ENCODE results near the gene ATP6V0E2.
A peak's percentile ranks its signal among the peaks of the same experiment; 100 is the strongest.
"Not testable (repeated sequence)": the region's sequence is repeated elsewhere in the genome, so short reads cannot be mapped to it uniquely, and the experiment has no call there.

The ATP6V0E2 gene

DNA sequence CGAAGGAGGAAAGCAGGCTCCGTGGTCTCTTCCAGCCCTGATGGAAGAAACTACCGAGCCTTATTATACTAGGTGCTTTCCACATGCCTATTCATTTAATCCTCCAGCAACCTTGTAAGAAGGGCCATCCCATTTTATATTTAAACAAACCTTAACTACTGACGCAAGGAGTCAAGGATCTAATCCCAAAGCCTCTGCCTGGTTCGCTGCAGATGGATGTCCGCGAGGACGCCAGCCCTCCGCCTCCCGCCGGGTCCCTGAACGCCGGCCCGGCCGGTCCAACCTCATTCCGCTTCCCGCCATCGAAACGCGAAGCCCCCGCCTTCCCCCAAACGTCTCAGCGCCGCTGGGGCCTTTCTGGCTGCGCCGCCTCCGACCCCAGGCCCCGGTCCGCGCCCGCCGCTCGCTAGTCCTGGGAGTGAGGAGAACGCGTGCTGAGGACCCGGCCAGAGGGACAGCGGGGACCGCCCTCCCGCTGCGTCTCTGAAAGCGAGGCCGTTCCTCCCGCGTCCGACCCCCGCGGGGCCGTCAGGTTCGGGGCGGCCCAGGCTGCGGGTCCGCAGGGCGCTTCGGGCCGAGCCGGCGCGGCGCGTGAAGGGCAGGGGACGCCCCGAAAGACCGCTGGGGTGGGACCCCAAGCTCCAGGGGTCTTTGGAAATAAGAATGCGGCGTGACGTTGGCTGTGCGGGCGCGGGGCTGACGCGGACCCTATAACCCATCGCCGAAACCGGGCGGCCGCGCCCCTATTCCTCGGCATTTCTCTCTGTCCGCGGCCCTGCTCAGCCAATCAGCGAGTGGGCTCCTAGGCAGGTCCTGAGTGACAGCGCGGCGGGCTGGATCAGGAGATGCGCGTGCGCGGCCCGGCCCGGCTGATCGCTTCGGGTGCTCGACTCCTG is at the start of gene ATP6V0E2:
Gene ATP6V0E2 (plus strand): TSS at position 896 of the 896 bp plus-strand sequence. CDS start 97 bp downstream, outside the sequence.
- Mint-ChIP-seq H3K27ac (peak within 1 kb of the TSS; percentile 92), H3K27me3 (no peaks in the 10 kb centered on the region), H3K4me3 (peak within 1 kb of the TSS; percentile 90), H3K9me3 (no peaks in the 10 kb centered on the region), H3K36me3 (ENCODE audit: low read depth) (peaks cover 24% of the 10 kb centered on the region), H3K4me1 (ENCODE audit: low read depth) (peaks cover 74% of the 10 kb centered on the region)

DNA sequence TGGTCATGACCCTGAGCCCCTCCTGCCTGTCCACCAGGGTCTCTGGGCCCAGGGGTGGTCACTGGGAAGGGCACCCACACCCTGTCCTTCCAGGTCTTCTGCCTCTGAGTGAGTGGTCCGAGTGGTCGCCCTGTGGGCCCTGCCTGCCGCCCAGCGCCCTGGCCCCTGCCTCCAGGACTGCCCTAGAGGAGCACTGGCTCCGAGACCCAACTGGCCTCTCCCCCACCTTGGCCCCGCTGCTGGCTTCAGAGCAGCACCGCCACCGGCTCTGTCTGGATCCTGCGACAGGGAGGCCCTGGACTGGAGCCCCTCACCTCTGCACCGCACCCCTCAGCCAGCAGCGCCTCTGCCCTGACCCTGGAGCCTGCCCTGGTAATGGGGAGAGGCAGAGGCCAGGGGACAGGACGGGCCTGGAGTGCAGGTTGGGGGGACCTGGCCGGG is 49.4 kb upstream of the ATP6V0E2 start:
- H3K4me1 Mint-ChIP-seq (ENCODE audit: low read depth): peaks cover 9% of the 10 kb centered on the region
- H3K9me3 Mint-ChIP-seq: no peaks in the 10 kb centered on the region
- no peak overlapping the region for H3K27ac Mint-ChIP-seq
- no peaks in the 10 kb centered on the region for H3K36me3 Mint-ChIP-seq (ENCODE audit: low read depth)
- no peak overlapping the region for H3K4me3 Mint-ChIP-seq
- no peaks in the 10 kb centered on the region for H3K27me3 Mint-ChIP-seq

DNA sequence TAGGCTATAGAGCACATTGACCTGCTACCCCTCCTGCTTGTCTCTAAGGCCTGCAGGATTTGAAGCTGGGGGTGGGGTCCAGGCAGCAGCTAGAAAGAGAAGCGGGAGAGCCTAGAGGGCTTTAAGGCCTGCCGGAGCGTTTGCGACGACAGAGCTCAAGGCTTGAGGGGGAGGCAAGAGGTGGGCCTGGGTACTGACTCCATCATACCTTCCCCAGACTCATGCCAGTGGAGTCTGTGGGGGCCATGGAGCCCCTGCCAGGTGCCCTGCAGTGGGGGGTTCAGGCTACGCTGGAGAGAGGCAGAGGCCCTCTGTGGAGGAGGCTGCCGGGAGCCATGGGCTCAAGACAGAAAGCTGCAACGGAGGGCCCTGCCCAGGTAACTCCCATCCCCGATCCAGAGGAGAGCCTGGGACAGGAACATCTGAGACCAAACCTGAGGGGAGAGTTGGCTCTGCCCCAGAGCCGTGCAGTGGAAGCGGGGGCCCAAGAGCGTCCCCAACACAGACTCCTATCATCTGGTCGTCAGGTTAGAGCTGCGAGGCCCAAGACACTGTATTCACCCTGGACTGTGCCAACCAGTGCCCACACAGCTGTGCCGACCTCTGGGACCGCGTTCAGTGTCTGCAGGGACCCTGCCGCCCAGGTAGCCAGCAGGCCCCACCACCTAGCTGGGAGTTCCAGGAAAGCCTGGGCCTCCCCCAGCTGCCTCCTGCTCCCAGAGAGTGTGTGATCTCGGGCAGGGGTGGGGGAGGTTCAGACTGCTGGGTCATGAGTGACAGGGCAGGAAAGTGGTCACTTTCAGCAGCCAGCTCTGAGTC is 48.8 kb upstream of the ATP6V0E2 start:
- no peaks in the 10 kb centered on the region for H3K36me3 Mint-ChIP-seq (ENCODE audit: low read depth)
- H3K9me3 Mint-ChIP-seq: no peaks in the 10 kb centered on the region
- peaks cover 9% of the 10 kb centered on the region for H3K4me1 Mint-ChIP-seq (ENCODE audit: low read depth)
- H3K27ac Mint-ChIP-seq: no peak overlapping the region
- H3K4me3 Mint-ChIP-seq: no peak overlapping the region
- no peaks in the 10 kb centered on the region for H3K27me3 Mint-ChIP-seq

DNA sequence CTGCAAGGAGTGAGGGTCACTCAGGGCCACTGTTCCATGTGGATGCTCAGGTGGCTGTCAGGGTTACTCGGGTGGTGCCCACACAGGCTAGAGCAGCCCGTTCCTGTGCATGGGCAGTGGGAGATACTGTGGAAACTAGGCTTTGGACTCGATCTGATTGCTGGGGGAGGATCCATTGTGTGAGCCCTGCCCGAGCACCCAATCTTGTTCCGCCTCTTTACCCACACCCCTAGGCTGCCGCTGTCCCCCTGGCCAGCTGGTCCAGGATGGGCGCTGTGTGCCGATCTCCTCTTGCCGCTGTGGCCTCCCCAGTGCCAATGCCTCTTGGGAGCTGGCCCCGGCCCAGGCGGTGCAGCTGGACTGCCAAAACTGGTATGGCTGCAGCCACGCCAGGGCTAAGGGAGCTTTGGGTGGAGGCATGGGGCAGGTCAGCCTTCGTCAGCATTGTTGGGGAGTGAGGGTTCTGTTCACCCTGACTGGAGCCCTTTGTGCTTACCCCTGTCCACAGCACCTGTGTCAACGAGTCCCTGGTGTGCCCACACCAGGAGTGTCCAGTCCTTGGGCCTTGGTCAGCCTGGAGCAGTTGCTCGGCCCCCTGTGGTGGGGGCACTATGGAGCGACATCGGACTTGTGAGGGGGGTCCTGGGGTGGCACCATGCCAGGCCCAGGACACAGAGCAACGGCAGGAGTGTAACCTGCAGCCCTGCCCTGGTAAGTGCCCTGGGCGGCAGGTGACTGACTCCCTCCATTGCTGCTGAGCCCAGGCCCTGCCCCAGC is 48.0 kb upstream of the ATP6V0E2 start:
- Mint-ChIP-seq H3K27ac (no peak overlapping the region), H3K4me3 (no peak overlapping the region), H3K9me3 (no peaks in the 10 kb centered on the region), H3K36me3 (ENCODE audit: low read depth) (no peaks in the 10 kb centered on the region), H3K4me1 (ENCODE audit: low read depth) (peaks cover 9% of the 10 kb centered on the region), H3K27me3 (no peaks in the 10 kb centered on the region)

DNA sequence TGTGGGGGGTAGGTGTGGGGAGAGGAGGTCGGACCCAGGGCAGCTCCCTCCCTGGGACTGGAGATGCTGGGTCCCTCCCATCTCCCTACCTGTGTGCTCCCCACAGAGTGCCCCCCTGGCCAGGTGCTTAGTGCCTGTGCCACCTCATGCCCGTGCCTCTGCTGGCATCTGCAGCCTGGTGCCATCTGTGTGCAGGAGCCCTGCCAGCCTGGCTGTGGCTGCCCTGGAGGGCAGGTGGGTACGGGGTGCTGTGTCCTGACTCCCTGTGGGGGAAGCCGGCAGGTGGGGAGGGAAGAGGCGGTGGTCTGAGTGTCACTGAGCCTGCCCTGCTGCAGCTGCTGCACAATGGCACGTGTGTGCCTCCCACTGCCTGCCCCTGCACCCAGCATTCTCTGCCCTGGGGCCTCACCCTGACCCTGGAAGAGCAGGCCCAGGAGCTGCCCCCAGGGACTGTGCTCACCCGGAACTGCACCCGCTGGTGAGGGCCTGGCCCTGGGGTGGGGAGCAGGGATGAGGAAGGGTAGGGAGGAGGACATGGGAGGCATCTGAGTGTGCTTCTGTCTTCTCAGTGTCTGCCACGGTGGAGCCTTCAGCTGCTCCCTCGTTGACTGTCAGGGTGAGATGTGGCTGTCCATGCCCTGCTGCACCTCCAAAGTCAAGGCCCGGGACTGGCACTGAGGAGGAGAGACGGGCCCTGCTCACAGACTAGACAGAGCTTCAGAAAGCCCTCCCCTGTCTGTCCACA is 47.3 kb upstream of the ATP6V0E2 start:
- H3K4me1 Mint-ChIP-seq (ENCODE audit: low read depth): peaks cover 9% of the 10 kb centered on the region
- no peaks in the 10 kb centered on the region for H3K9me3 Mint-ChIP-seq
- H3K36me3 Mint-ChIP-seq (ENCODE audit: low read depth): no peaks in the 10 kb centered on the region
- no peak overlapping the region for H3K4me3 Mint-ChIP-seq
- no peak overlapping the region for H3K27ac Mint-ChIP-seq
- H3K27me3 Mint-ChIP-seq: no peaks in the 10 kb centered on the region

DNA sequence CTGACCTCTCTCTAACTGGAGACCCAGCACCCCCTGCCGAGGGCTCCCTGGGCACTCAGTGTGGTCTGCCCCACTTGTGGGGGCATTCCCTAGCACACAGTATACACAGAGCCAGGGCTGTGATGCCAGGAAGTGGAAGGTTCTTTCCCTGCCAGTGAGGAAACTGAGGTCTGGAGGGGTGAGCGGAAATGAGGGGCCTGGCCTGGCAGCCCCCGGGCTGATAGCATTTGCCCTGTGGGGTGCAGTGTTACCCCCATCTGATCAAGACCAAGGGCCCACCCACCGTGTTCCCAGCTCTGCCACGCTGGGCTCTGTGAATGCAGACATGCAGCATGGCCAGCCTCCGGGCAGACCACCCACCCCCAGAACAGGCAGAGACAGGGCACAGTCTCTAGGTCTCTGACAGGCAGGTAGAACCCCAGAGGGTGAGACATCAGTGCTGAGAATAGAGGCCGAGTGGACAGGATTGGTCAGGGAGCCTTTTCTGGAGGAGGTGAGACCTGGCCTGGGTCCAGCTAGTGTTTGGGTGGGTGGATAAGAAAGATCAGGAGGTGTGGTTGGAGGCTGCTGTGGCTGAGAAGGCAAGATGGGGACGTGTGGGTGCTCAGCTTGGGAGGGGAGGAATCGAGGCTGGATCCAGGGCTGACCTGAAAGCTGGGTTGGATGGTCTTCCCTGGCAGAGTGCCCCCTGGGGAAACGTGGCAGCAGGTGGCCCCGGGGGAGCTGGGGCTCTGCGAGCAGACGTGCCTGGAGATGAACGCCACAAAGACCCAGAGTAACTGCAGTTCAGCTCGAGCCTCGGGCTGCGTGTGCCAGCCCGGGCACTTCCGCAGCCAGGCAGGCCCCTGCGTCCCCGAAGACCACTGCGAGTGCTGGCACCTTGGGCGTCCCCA is 46.4 kb upstream of the ATP6V0E2 start:
- H3K27ac Mint-ChIP-seq: no peak overlapping the region
- no peaks in the 10 kb centered on the region for H3K27me3 Mint-ChIP-seq
- H3K4me3 Mint-ChIP-seq: no peak overlapping the region
- peaks cover 9% of the 10 kb centered on the region for H3K4me1 Mint-ChIP-seq (ENCODE audit: low read depth)
- H3K36me3 Mint-ChIP-seq (ENCODE audit: low read depth): no peaks in the 10 kb centered on the region
- no peaks in the 10 kb centered on the region for H3K9me3 Mint-ChIP-seq

DNA sequence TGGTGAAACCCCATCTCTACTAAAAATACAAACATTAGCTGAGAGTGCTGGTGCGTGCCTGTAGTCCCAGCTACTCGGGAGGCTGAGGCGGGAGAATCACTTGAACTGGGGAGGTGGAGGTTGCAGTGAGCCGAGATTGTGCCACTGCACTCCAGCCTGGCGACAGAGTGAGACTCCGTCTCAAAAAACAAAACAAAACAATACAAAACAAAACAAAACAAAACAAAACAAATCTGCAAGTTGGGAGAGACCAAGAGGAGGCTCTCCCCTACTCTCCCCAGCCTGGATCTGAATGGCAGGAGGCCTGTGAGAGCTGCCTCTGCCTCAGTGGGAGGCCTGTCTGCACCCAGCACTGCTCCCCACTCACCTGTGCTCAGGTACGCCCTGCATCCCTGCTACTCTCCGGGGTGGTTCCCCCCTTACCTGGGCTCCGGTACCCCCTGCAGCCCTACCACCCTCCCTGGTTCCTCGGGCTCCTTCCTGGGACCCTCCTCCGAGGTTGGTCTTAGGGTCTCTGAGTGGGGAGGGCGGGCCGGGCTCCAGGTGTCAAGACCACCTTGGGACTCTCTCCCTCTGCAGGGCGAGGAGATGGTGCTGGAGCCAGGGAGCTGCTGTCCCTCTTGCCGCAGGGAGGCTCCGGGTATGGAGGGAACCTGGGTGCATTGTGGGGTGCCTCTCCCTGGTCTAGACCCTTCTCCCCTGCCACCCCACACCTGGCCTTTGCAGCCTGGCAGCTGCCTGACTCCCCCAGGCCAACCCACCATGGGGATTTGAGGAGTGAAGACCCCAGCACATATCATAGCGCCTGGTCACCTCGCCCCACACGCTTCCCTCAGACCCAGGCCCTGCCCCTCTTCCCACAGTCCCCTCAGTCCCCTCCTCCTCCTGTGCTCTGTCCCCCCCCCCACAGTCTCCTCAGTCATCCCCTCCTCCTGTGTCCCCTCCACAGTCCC is 45.1 kb upstream of the ATP6V0E2 start:
- Mint-ChIP-seq H3K27ac (no peak overlapping the region), H3K4me1 (ENCODE audit: low read depth) (peaks cover 9% of the 10 kb centered on the region), H3K36me3 (ENCODE audit: low read depth) (no peaks in the 10 kb centered on the region), H3K27me3 (no peaks in the 10 kb centered on the region), H3K9me3 (no peaks in the 10 kb centered on the region), H3K4me3 (no peak overlapping the region)

DNA sequence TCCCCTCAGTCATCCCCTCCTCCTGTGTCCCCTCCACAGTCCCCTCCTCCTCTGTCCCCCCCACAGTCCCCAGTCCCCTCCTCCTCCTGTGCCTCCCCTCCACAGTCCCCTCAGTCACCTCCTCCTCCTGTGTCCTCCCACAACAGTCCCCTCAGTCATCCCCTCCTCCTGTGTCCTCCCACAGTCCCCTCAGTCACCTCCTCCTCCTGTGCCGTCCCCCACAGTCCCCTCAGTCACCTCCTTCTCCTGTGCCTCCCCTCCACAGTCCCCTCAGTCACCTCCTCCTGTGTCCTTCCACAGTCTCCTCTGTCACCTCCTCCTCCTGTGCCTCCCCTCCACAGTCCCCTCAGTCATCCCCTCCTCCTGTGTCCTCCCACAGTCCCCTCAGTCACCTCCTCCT is 43.2 kb upstream of the ATP6V0E2 start:
- H3K4me3 Mint-ChIP-seq; H3K36me3 Mint-ChIP-seq (ENCODE audit: low read depth); H3K27ac Mint-ChIP-seq; H3K9me3 Mint-ChIP-seq; H3K4me1 Mint-ChIP-seq (ENCODE audit: low read depth); H3K27me3 Mint-ChIP-seq: not testable (repeated sequence)

DNA sequence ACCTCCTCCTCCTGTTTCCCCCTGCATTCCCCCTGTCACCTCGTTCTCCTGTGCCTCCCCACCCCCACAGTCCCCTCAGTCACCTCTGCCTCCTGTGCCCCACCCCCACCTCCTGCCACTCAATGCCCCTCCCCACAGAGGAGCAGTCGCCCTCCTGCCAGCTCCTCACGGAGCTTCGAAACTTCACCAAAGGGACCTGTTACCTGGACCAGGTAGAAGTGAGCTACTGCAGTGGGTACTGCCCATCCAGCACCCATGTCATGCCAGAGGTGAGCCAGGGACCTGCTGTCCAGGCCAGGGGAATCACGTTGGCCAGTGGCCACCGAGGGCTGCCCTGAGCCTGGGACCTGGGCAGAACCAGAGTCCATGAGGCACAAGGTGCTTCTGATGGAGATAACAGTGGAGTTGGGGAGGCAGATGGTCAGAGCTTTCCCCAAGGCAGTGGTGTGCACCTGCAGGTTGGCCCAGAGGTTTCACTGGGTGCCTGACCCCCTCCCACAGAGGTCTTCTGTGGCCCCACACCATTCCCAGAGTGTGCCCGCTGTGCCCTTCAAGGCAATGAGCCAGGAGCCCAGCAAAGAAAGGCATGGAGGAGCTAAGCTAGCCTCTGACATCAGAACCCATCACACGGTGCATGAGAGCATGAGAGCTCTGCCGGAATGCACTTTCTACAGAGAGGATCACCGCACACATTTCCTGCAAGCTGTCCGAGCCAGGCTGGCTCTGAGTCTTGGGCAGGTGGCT is 42.6 kb upstream of the ATP6V0E2 start:
- H3K4me1 Mint-ChIP-seq (ENCODE audit: low read depth): peaks cover 9% of the 10 kb centered on the region
- no peaks in the 10 kb centered on the region for H3K36me3 Mint-ChIP-seq (ENCODE audit: low read depth)
- H3K27ac Mint-ChIP-seq: no peak overlapping the region
- H3K9me3 Mint-ChIP-seq: no peaks in the 10 kb centered on the region
- no peak overlapping the region for H3K4me3 Mint-ChIP-seq
- H3K27me3 Mint-ChIP-seq: no peaks in the 10 kb centered on the region

DNA sequence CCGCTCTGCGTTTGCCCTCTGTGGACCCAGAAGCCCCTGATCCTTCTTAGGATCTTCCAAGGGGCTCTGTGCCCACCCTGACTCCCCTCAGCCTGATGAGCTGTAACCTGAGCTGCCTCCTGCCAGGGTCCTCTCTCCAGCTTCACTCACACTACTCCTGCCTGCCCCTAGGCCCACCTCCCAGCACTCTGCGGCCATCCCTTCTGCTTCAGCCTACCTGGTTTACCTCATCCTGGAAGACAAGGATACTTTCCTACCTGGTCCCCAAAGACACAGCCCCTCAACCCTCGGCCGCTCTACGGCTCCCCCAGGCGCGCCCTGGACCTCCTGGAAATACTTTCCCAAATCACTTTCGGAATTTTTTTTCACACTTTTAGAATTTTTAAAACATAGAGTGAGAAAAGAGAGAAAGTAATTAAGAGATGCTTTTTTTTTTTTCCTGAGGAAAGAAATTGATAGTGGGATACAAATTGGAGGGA is 42.0 kb upstream of the ATP6V0E2 start:
- Mint-ChIP-seq H3K27ac (no peak overlapping the region), H3K27me3 (no peaks in the 10 kb centered on the region), H3K4me1 (ENCODE audit: low read depth) (peaks cover 9% of the 10 kb centered on the region), H3K36me3 (ENCODE audit: low read depth) (no peaks in the 10 kb centered on the region), H3K9me3 (no peaks in the 10 kb centered on the region), H3K4me3 (no peak overlapping the region)

DNA sequence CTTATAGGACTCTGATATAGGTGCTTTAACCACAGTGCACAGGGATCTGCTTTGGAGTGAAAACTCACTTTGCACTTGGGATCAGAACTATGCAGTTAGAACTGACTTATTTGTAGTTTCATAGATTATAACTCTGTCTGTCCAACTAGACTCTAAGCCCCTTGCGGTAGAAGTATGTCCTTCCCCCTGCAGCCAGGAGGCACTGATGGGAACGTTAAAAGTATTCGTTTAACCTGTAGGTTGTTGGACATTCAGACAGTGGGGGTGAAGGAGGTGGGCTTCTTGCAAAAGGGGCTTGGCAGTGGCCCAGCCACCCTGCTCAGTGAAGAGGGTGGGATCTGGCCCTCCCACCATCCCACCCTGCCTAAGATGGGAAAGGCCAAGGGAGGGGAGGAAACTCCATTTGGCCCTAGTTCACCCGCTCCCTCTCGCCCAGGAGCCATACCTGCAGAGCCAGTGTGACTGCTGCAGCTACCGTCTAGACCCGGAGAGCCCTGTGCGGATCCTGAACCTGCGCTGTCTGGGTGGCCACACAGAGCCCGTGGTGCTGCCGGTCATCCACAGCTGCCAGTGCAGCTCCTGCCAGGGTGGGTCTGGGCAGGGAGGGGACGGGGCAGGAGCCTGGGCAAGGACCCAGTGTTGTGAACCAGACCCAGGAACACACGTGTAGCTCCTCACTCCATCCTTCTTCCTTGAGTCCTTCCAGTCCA is 41.3 kb upstream of the ATP6V0E2 start:
- Mint-ChIP-seq H3K36me3 (ENCODE audit: low read depth) (no peaks in the 10 kb centered on the region), H3K4me1 (ENCODE audit: low read depth) (peaks cover 5% of the 10 kb centered on the region), H3K27me3 (no peaks in the 10 kb centered on the region), H3K4me3 (no peak overlapping the region), H3K27ac (no peak overlapping the region), H3K9me3 (no peaks in the 10 kb centered on the region)

All from stimulated activated naive CD8-positive, alpha-beta T cell treated with anti-CD3 and anti-CD28 coated beads, Interleukin-15, Interleukin-2, amounts not matched to agents 100 ng/mL and 50 ng/mL, for 24 hours (primary cell).